Measurements from ENCODE around the gene WLS.

GRCh38 chr1:68254667-68255226 is 22.4 kb upstream of the WLS start:
- TF ChIP-seq EZH2phosphoT487 (IDR thresholded peaks at IDR 0.05; ENCODE audit: low read length) = no peak
- no peak for TF ChIP-seq CTCF (IDR thresholded peaks at IDR 0.05; ENCODE audit: low read length)
- TF ChIP-seq EZH2 (optimal IDR thresholded peaks at IDR 0.05; ENCODE audit: low read depth, low read length) = no peak
